HepG2 (cell line): Measurements from ENCODE around the gene AANAT. TPM values are rescaled to one million over a fixed set of nuclear protein-coding genes. Genes with fewer than 3 reads are reported as not detected.

Experiments used
- ATAC-seq: fragments of 200-7000 bp; cut with Tn5 transposase; 3 replicates; pipeline ENCODE4 v1.9.1; 2020; ENCODE audit warnings: mild to moderate bottlenecking, moderate library complexity
- BruUV-seq: library from RNA; stranded (reverse); fragments of 400-500 nt; replicated peaks from 2 replicates; lab custom pipeline; 2021; lab: Mats Ljungman, UMichigan
- CTCF ChIA-PET: fragments of 300-600 bp; formaldehyde crosslinking; extraction: SDS; loops from one replicate; lab custom pipeline; 2021; ENCODE audit warnings: low total read pairs, inconsistent platforms, low intra/inter-chr PET ratio; lab: Yijun Ruan, JAX
- POLR2A ChIA-PET: fragments of 350-600 bp; sonication (Branson Sonifier 250); formaldehyde crosslinking; loops from one replicate; lab custom pipeline; 2020; ENCODE audit warnings: antibody characterized with exemption, inconsistent platforms; lab: Yijun Ruan, JAX
- DNase-seq: peaks from one replicate; pipeline ENCODE4 v3.0.0-alpha.2; 2015; ENCODE audit warnings: low spot score
- FAIRE-seq: peaks from 3 replicates; lab custom pipeline; 2011; peaks lifted over from hg19 to GRCh38; lab: Jason Lieb, UNC
- H2AFZ ChIP-seq: one replicate; pipeline ENCODE4 v1.6.1; 2011; ENCODE audit warnings: low read length, inconsistent platforms
- H3K27ac ChIP-seq: fragments of 300-600 bp; 3 replicates; pipeline ENCODE4 v1.8.0; 2011; ENCODE audit warnings: mixed run types, mild to moderate bottlenecking, mixed read lengths, low read length, inconsistent platforms; ENCODE audit not compliant: insufficient read depth; ENCODE audit errors: extremely low read length
- H3K27me3 ChIP-seq, 2 experiments: fragments of 200-600 bp in 1 of 2; 2 replicates in 1 of 2; 3 replicates in 1 of 2; pipeline versions ENCODE4 v1.6.0 to v1.8.0; 2011; ENCODE audit warnings: low read length in 2 of 2, mild to moderate bottlenecking in 2 of 2, moderate library complexity in 2 of 2, inconsistent platforms in 1 of 2; ENCODE audit not compliant: insufficient read depth in 2 of 2, control insufficient read depth in 1 of 2
- H3K36me3 ChIP-seq, 2 experiments: fragments of 200-600 bp in 1 of 2; replicated peaks in 1 of 2; 2 replicates in 1 of 2; 3 replicates in 1 of 2; pipeline versions ENCODE4 v1.5.1 to v1.8.0; 2011; ENCODE audit warnings: low read length in 2 of 2, inconsistent platforms in 1 of 2; ENCODE audit not compliant: insufficient read depth in 2 of 2, control insufficient read depth in 1 of 2
- H3K4me1 ChIP-seq: 2 replicates; pipeline ENCODE4 v1.5.1; 2012; ENCODE audit warnings: low read length, inconsistent platforms; ENCODE audit not compliant: insufficient read depth
- H3K4me2 ChIP-seq: 2 replicates; pipeline ENCODE4 v1.6.0; 2011; ENCODE audit warnings: low read depth, low read length, inconsistent platforms
- H3K4me3 ChIP-seq, 3 experiments: fragments of 200-600 bp in 1 of 3; sonication (generic), shearing (Covaris generic) in 1 of 3; replicated peaks in 1 of 3; 2 replicates each; pipeline ENCODE4 v1.5.1; 2011 to 2016; ENCODE audit warnings: low read length in 3 of 3, inconsistent platforms in 2 of 3, low read depth in 2 of 3, mild to moderate bottlenecking in 2 of 3, control low read depth in 1 of 3, mixed read lengths in 1 of 3; ENCODE audit not compliant: insufficient read depth in 1 of 3
- H3K79me2 ChIP-seq: one replicate; pipeline ENCODE4 v1.6.1; 2011; ENCODE audit warnings: low read length, inconsistent platforms; ENCODE audit not compliant: insufficient read depth
- H3K9ac ChIP-seq: 2 replicates; pipeline ENCODE4 v1.6.0; 2011; ENCODE audit warnings: mild to moderate bottlenecking, low read depth, low read length, inconsistent platforms; ENCODE audit not compliant: insufficient read depth
- H3K9me3 ChIP-seq: 2 replicates; pipeline ENCODE4 v1.5.1; 2012; ENCODE audit warnings: mild to moderate bottlenecking, low read length
- H4K20me1 ChIP-seq: 2 replicates; pipeline ENCODE4 v1.6.0; 2011; ENCODE audit warnings: inconsistent platforms, mild to moderate bottlenecking, low read length, moderate library complexity; ENCODE audit not compliant: insufficient read depth
- CREBL2 ChIP-seq: sonication (generic); formaldehyde crosslinking; IDR thresholded peaks from 2 replicates; pipeline ENCODE4 v1.8.1; 2023; ENCODE audit warnings: missing genetic modification reagents, mild to moderate bottlenecking, borderline replicate concordance
- MAF1 ChIP-seq: sonication (generic); formaldehyde crosslinking; IDR thresholded peaks from 2 replicates; pipeline ENCODE4 v1.5.0; 2020; ENCODE audit warnings: missing genetic modification reagents, borderline replicate concordance
- MXI1 ChIP-seq: IDR thresholded peaks from 3 replicates; pipeline ENCODE4 v1.6.1; 2012; ENCODE audit warnings: low read depth, low read length, inconsistent platforms, borderline replicate concordance
- ZMYM3 ChIP-seq: sonication (generic); formaldehyde crosslinking; IDR thresholded peaks from 2 replicates; pipeline ENCODE4 v1.5.1; 2020; ENCODE audit warnings: mild to moderate bottlenecking, missing genetic modification reagents
- ZNF629 ChIP-seq: sonication (generic); formaldehyde crosslinking; conservative IDR thresholded peaks from 2 replicates; pipeline ENCODE4 v1.5.0; 2020; ENCODE audit warnings: missing genetic modification reagents
- WGBS: methylation state at CpG from one replicate; pipeline ENCODE4 v1.1.6; 2017; ENCODE audit warnings: low lambda C conversion rate; 5-methylcytosine and 5-hydroxymethylcytosine counted together
- in situ Hi-C: cut with HindIII; loops from 2 replicates; pipeline ENCODE4 v1.10.0; 2017; ENCODE audit warnings: low pct_unique_long_range_greater_than_20kb; ENCODE audit not compliant: extremely low pct_ligation_motif_present
- intact Hi-C: fragments of 100-400 bp; cut with micrococcal nuclease; formaldehyde crosslinking; loops from one replicate; pipeline ENCODE4 v1.10.0; 2022; ENCODE audit not compliant: unreplicated experiment
- polyA plus RNA-seq, 8 experiments: library from polyadenylated mRNA; depleted of rRNA in 3 of 8; stranded (reverse) in 7 of 8; unstranded in 1 of 8; fragments of >200 nt; fragmentation: Illumina TruSeq in 4 of 8; extraction: Trizol in 4 of 8; gene quantifications; 2 replicates each; pipeline versions ENCODE4 v1.2.1 to v1.2.3, GENCODE V29; 2011 to 2016; ENCODE audit warnings: low read depth in 4 of 8, missing spikeins in 1 of 8, mixed read lengths in 1 of 8; ENCODE audit not compliant: insufficient read depth in 1 of 8
- total RNA-seq, 5 experiments: library from RNA; depleted of rRNA; stranded (reverse); fragments of >200 nt; fragmentation: Illumina TruSeq; extraction: Trizol; gene quantifications; 2 replicates each; pipeline ENCODE4 v1.2.3, GENCODE V29; 2016; ENCODE audit warnings: low read depth in 1 of 5
- TF ChIP-seq, protein P1 (sequence below): sonication (generic); formaldehyde crosslinking; IDR thresholded peaks from 2 replicates; pipeline ENCODE4 v1.4.0; 2020; ENCODE audit warnings: missing genetic modification reagents
- TF ChIP-seq, protein P2 (sequence below): sonication (generic); formaldehyde crosslinking; IDR thresholded peaks from 2 replicates; pipeline ENCODE4 v1.4.0; 2020; ENCODE audit warnings: missing genetic modification reagents

AANAT gene
- total and polyA plus RNA-seq, 2 of the 13 experiments (the other 11 are each of a cell fraction or from before 2014, with no cell fraction given), result 0.07 TPM; not detected in 1

DNA sequence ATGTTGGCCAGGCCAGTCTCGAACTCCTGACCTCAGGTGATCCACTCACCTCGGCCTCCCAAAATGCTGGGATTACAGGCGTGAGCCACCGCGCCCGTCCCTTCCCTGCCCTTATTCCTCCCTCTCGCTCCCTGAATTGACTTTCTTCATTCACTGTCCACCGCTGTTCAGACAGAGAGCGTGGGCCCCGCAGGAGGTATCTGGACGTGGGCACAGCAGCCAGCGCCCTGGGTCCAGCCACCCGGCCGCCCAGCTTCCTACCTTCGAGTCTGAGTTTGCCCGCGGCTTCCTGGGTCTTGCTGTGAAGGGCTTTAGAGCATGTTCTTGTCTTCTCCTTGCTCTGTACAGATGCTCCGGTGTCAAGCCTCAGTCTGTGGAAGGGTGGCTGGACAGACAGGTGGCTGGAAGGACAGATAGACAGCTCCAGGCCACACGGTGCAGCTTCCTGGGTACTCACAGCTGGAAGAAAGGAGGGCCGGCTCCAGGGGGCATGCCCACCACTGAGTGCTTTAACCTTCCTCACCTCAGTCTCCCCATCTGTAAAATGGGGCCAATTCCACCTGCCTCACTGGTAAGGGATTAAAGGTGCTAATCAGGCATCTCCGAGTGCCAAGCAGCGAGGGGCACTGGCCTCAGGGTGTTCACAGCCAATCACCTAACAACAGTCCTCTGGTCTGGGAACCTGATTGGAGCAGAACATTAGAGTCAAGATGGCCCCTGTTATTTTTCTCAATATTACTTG lies 20.2 kb downstream of the AANAT start:
- Histone ChIP-seq H2AFZ (no peak overlapping the region), H3K36me3 (0 out of 5 replicates have a peak, but pooled peaks cover 0 to 3% of the 10 kb centered on the region in 2 experiments), H3K4me3 (no peak overlapping the region), H3K4me1 (peaks cover 72% of the 10 kb centered on the region), H4K20me1 (peaks cover 12% of the 10 kb centered on the region; the same call in 1 of the 2 replicates), H3K4me2 (no peak overlapping the region), H3K27me3 (no peaks in the 10 kb centered on the region), H3K27ac (no peak overlapping the region), H3K79me2 (no peaks in the 10 kb centered on the region), H3K9me3 (no peaks in the 10 kb centered on the region), H3K9ac (no peak overlapping the region)
- FAIRE-seq, result no peak
- in situ Hi-C loops, result no loop called here
- no peak for ATAC-seq
- intact Hi-C loops, result no loop called here
- WGBS, result 98% methylated on average over 22 of the region's 22 CpGs
- ChIA-PET POLR2A (interaction anchor here (0.7 to 12.2 kb wide), 2 partner anchors 13 to 111 kb away, joined by 3 to 252 read pairs; partner anchors contain the start of gene RHBDF2), CTCF (no interaction called here)
- BruUV-seq, result no TSS peak
- DNase-seq, result no peak
- TF ChIP-seq, protein P1, sequence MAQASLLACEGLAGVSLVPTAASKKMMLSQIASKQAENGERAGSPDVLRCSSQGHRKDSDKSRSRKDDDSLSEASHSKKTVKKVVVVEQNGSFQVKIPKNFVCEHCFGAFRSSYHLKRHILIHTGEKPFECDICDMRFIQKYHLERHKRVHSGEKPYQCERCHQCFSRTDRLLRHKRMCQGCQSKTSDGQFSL (CRISPR knock-in tag), result no peak
- TF ChIP-seq ZMYM3 (CRISPR knock-in tag) (peak; percentile 74), ZNF629 (CRISPR knock-in tag) (peak; percentile 95), CREBL2 (CRISPR knock-in tag) (no peak), MXI1 (no peak), MAF1 (CRISPR knock-in tag) (no peak)
- TF ChIP-seq, protein P2, sequence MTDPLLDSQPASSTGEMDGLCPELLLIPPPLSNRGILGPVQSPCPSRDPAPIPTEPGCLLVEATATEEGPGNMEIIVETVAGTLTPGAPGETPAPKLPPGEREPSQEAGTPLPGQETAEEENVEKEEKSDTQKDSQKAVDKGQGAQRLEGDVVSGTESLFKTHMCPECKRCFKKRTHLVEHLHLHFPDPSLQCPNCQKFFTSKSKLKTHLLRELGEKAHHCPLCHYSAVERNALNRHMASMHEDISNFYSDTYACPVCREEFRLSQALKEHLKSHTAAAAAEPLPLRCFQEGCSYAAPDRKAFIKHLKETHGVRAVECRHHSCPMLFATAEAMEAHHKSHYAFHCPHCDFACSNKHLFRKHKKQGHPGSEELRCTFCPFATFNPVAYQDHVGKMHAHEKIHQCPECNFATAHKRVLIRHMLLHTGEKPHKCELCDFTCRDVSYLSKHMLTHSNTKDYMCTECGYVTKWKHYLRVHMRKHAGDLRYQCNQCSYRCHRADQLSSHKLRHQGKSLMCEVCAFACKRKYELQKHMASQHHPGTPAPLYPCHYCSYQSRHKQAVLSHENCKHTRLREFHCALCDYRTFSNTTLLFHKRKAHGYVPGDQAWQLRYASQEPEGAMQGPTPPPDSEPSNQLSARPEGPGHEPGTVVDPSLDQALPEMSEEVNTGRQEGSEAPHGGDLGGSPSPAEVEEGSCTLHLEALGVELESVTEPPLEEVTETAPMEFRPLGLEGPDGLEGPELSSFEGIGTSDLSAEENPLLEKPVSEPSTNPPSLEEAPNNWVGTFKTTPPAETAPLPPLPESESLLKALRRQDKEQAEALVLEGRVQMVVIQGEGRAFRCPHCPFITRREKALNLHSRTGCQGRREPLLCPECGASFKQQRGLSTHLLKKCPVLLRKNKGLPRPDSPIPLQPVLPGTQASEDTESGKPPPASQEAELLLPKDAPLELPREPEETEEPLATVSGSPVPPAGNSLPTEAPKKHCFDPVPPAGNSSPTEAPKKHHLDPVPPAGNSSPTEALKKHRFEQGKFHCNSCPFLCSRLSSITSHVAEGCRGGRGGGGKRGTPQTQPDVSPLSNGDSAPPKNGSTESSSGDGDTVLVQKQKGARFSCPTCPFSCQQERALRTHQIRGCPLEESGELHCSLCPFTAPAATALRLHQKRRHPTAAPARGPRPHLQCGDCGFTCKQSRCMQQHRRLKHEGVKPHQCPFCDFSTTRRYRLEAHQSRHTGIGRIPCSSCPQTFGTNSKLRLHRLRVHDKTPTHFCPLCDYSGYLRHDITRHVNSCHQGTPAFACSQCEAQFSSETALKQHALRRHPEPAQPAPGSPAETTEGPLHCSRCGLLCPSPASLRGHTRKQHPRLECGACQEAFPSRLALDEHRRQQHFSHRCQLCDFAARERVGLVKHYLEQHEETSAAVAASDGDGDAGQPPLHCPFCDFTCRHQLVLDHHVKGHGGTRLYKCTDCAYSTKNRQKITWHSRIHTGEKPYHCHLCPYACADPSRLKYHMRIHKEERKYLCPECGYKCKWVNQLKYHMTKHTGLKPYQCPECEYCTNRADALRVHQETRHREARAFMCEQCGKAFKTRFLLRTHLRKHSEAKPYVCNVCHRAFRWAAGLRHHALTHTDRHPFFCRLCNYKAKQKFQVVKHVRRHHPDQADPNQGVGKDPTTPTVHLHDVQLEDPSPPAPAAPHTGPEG (CRISPR knock-in tag), result no peak
